Metanephros (tissue), 1 donor: ENCODE measurements around the gene RUFY2. TPM values are rescaled to one million over a fixed set of nuclear protein-coding genes. Genes with fewer than 3 reads are reported as not detected.

Experiments used
- total RNA-seq: library from RNA; depleted of rRNA; stranded (reverse); fragments of >200 nt; gene quantifications from one replicate; pipeline ENCODE4 v1.2.3, GENCODE V29; 2014

RUFY2 gene, protein sequence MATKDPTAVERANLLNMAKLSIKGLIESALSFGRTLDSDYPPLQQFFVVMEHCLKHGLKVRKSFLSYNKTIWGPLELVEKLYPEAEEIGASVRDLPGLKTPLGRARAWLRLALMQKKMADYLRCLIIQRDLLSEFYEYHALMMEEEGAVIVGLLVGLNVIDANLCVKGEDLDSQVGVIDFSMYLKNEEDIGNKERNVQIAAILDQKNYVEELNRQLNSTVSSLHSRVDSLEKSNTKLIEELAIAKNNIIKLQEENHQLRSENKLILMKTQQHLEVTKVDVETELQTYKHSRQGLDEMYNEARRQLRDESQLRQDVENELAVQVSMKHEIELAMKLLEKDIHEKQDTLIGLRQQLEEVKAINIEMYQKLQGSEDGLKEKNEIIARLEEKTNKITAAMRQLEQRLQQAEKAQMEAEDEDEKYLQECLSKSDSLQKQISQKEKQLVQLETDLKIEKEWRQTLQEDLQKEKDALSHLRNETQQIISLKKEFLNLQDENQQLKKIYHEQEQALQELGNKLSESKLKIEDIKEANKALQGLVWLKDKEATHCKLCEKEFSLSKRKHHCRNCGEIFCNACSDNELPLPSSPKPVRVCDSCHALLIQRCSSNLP
- 39.3 TPM for total RNA-seq

GRCh38 chr10:68406815-68407548 lies at the start of gene RUFY2:
Gene RUFY2, minus strand, starts transcription at chr10:68407277. Its CDS starts 88 bp downstream, at chr10:68407189.

GRCh38 chr10:68332259-68333057 lies 74.6 kb downstream of the RUFY2 start, which contains the start of gene PBLD:
Gene PBLD, minus strand, starts transcription at chr10:68332928. Its CDS starts 26,084 bp downstream, at chr10:68306844.

DNA sequence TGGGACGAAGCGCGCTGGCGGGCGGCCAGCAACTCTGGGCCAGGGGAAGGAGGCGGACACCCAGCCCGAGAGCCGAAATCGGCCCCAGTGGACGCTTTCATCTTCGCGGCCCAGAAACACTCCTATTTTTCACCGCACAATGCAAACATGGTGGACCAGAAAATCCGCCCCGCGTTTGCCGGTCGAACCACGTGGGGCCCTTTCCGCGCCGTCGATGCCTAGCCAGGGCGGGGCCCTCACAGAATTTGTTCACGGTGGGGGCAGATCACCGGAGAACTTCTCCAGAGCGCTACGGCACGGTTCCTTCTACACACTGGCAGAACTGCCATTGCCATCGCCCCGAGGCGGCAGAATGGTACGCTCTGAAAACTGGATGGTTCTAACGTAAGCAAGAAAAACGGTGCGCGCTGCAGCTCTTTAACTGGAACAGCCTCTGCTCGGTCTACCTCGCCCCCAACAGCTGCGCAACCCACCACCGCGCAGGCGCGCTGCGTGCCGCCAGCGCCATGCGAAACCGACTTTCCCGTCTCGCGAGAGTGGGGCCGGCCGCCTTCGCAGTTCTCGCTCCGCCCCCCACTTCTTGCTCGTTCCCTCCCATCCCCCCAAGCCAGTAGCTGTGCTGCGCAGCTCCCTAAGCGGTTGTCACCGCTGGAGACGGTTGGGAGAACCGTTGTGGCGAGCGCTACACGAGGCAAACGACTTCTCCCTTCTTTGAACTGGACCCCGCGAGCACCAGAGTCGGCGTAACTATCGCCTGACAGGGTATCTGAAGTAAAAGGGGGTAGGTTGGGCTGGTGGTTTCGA lies 75.4 kb downstream of the RUFY2 start, which contains the start of gene HNRNPH3:
Gene HNRNPH3 (plus strand): TSS at position 610 of the 804 bp plus-strand sequence. CDS start 5,158 bp downstream, outside the sequence.

Other genes starting within 250 kb of the RUFY2 start
- gene ATOH7, start 175.2 kb downstream of the RUFY2 start, total RNA-seq, result 1.5 TPM
- gene HNRNPH3, start 75.2 kb downstream of the RUFY2 start, total RNA-seq, result 61.4 TPM
- 57.3 TPM for gene PBLD, start 74.3 kb downstream of the RUFY2 start, total RNA-seq
- gene DNA2, start 64.7 kb upstream of the RUFY2 start, total RNA-seq, result 7.8 TPM
- 36.0 TPM for gene SLC25A16, start 120.2 kb upstream of the RUFY2 start, total RNA-seq
- 16.5 TPM for gene TET1, start 153.1 kb upstream of the RUFY2 start, total RNA-seq